Keratinocyte (primary cell): ENCODE results near the gene B4GALNT2.

Experiments
- EZH2 ChIP-seq: IDR thresholded peaks from one replicate; pipeline ENCODE4 v1.6.1; 2012; ENCODE audit warnings: inconsistent platforms, mild to moderate bottlenecking, low read length, moderate library complexity
- TF ChIP-seq, protein P1 (sequence below), 3 experiments: IDR thresholded peaks in 1 of 3; conservative IDR thresholded peaks in 1 of 3; optimal IDR thresholded peaks in 1 of 3; 2 replicates in 2 of 3; 3 replicates in 1 of 3; pipeline versions ENCODE3 to v1.5.1; 2011; ENCODE audit warnings: low read length in 3 of 3, mild to moderate bottlenecking in 3 of 3, moderate library complexity in 2 of 3, control low read depth in 1 of 3, inconsistent platforms in 1 of 3; ENCODE audit not compliant: insufficient read depth in 2 of 3; ENCODE audit errors: extremely low read depth in 1 of 3

DNA sequence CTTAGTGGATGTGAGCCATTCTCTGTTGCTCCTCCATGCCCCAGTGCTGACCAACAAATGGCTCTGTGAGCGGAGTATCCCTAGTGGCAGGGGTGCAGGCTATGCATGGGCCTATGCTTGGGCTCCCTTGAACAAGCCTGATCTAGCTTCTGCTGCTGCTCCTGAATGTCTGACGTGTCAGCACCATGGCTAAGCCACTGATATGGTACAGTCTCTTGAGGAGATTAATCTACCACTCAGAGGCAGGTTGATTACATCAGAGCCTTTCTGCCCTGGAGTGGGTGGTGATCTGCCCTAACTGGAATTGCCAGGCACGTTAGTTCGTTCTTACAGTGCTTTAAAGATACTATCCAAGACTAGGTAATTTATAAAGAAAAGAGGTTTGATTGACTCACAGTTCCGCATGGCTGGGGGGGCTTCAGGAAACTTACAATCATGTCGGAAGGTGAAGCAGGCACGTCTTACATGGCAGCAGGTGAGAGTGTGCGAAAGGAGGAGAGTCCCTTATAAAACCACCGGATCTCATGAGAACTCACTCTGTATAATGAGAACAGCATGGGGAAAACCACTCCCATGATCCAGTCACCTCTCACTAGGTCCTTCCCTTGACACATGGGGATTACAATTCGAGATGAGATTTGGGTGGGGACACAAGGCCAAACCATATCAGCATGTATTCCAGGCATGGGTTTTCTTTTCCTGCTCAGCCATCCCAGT is 41.5 kb upstream of the B4GALNT2 start:
- TF ChIP-seq EZH2, result no peak
- TF ChIP-seq, protein P1, sequence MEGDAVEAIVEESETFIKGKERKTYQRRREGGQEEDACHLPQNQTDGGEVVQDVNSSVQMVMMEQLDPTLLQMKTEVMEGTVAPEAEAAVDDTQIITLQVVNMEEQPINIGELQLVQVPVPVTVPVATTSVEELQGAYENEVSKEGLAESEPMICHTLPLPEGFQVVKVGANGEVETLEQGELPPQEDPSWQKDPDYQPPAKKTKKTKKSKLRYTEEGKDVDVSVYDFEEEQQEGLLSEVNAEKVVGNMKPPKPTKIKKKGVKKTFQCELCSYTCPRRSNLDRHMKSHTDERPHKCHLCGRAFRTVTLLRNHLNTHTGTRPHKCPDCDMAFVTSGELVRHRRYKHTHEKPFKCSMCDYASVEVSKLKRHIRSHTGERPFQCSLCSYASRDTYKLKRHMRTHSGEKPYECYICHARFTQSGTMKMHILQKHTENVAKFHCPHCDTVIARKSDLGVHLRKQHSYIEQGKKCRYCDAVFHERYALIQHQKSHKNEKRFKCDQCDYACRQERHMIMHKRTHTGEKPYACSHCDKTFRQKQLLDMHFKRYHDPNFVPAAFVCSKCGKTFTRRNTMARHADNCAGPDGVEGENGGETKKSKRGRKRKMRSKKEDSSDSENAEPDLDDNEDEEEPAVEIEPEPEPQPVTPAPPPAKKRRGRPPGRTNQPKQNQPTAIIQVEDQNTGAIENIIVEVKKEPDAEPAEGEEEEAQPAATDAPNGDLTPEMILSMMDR (optimal IDR thresholded peaks at IDR 0.05 in 1 of 3, IDR thresholded peaks at IDR 0.05 in 1 of 3, conservative IDR thresholded peaks at IDR 0.05 in 1 of 3; ENCODE audit: extremely low read depth in 1 of 3, insufficient read depth in 2 of 3, low read length in 3 of 3), result no peak
